ENCODE results near the gene CUL2.
"Not testable (repeated sequence)": the region's sequence is repeated elsewhere in the genome, so short reads cannot be mapped to it uniquely, and the experiment has no call there.

The CUL2 gene

GRCh38 chr10:35079265-35079664 lies 10.9 kb downstream of the CUL2 start:
- no peak for DNase-seq

- no peak for DNase-seq
Measured at GRCh38 chr10:35075228-35075627, 14.9 kb downstream of the CUL2 start.

GRCh38 chr10:35074266-35074665 lies 15.9 kb downstream of the CUL2 start:
- peak in 1 of 2 experiments; percentile 16 for DNase-seq

- no peak for DNase-seq
Measured at GRCh38 chr10:35070521-35070920, 19.6 kb downstream of the CUL2 start.

- DNase-seq, result no peak
Measured at GRCh38 chr10:35063837-35064454, 26.2 kb downstream of the CUL2 start.

GRCh38 chr10:35059481-35059880 lies 30.7 kb downstream of the CUL2 start:
- no peak for DNase-seq

- no peak for DNase-seq
Measured at GRCh38 chr10:35058686-35059085, 31.5 kb downstream of the CUL2 start.

- DNase-seq, result peak in 1 of 2 experiments; percentile 68
Measured at GRCh38 chr10:35058134-35058533, 32.0 kb downstream of the CUL2 start.

- DNase-seq, result no peak
Measured at GRCh38 chr10:35056686-35057085, 33.5 kb downstream of the CUL2 start.

GRCh38 chr10:35056133-35056532 lies 34.0 kb downstream of the CUL2 start:
- no peak for DNase-seq

- no peak for DNase-seq
Measured at GRCh38 chr10:35050568-35050967, 39.6 kb downstream of the CUL2 start.

GRCh38 chr10:35046074-35046473 lies 44.1 kb downstream of the CUL2 start:
- no peak for DNase-seq

- not testable (repeated sequence) for DNase-seq
Measured at GRCh38 chr10:35045275-35045674, 44.9 kb downstream of the CUL2 start.

- DNase-seq, result no peak
Measured at GRCh38 chr10:35043796-35044344, 46.3 kb downstream of the CUL2 start.

GRCh38 chr10:35042783-35043182 lies 47.4 kb downstream of the CUL2 start:
- no peak for DNase-seq

GRCh38 chr10:35041502-35041879 lies 48.6 kb downstream of the CUL2 start:
- no peak for DNase-seq

- peak in 1 of 2 experiments; percentile 15 for DNase-seq
Measured at GRCh38 chr10:35040760-35041501, 49.2 kb downstream of the CUL2 start.

GRCh38 chr10:35037104-35037503 lies 53.0 kb downstream of the CUL2 start:
- DNase-seq, result no peak

GRCh38 chr10:35035606-35036005 lies 54.5 kb downstream of the CUL2 start:
- DNase-seq, result no peak

GRCh38 chr10:35027567-35027966 lies 62.6 kb downstream of the CUL2 start:
- DNase-seq, result peak in 1 of 2 experiments; percentile 60

- peak in 1 of 2 experiments; percentile 26 for DNase-seq
Measured at GRCh38 chr10:35025916-35026315, 64.2 kb downstream of the CUL2 start.

- no peak for DNase-seq
Measured at GRCh38 chr10:35020481-35020880, 69.7 kb downstream of the CUL2 start.

GRCh38 chr10:35019041-35020024 lies 70.8 kb downstream of the CUL2 start:
- no peak for DNase-seq

All from SW 1271 (cell line).